Measurements from ENCODE around the gene RPS21. TPM values are rescaled to one million over a fixed set of nuclear protein-coding genes. Genes with fewer than 3 reads are reported as not detected.

RPS21 gene
- total RNA-seq, 6 experiments from 2014 or later: 1,061 to 1,388 (median 1,229) TPM

DNA sequence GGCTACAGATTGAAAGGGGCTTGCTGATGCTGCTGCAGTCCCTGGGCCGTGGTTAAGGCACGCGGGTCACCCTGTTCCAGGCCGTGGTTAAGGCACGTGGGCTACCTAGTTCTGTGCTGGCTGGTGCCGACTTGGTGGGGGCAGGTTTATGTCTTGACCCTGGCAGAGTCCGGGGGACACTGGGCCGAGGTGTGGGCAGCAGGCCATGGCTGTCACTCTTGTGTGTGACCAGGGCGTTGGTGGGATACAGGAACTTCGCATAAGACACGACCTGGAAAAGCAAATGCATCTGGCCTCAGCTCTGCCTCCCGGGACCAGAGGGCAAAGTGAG, 6.4 kb downstream of the RPS21 start:
- Mint-ChIP-seq H3K27me3 (ENCODE audit: insufficient read depth) (peaks cover 2% of the 10 kb centered on the region; the same call in 1 of the 2 replicates), H3K36me3 (ENCODE audit: low read depth) (peaks cover 27% of the 10 kb centered on the region), H3K9me3 (peaks cover 8% of the 10 kb centered on the region; the same call in 1 of the 2 replicates), H3K27ac (no peak overlapping the region), H3K4me1 (ENCODE audit: low read depth) (peaks cover 10% of the 10 kb centered on the region), H3K4me3 (no peak overlapping the region)
- DNase-seq: no peak
- TF ChIP-seq, protein P1, sequence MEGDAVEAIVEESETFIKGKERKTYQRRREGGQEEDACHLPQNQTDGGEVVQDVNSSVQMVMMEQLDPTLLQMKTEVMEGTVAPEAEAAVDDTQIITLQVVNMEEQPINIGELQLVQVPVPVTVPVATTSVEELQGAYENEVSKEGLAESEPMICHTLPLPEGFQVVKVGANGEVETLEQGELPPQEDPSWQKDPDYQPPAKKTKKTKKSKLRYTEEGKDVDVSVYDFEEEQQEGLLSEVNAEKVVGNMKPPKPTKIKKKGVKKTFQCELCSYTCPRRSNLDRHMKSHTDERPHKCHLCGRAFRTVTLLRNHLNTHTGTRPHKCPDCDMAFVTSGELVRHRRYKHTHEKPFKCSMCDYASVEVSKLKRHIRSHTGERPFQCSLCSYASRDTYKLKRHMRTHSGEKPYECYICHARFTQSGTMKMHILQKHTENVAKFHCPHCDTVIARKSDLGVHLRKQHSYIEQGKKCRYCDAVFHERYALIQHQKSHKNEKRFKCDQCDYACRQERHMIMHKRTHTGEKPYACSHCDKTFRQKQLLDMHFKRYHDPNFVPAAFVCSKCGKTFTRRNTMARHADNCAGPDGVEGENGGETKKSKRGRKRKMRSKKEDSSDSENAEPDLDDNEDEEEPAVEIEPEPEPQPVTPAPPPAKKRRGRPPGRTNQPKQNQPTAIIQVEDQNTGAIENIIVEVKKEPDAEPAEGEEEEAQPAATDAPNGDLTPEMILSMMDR (IDR thresholded peaks at IDR 0.05): no peak

GRCh38 chr20:62393830-62394229, 6.9 kb downstream of the RPS21 start:
- Mint-ChIP-seq H3K4me3 (no peak overlapping the region), H3K36me3 (ENCODE audit: low read depth) (peaks cover 21% of the 10 kb centered on the region), H3K27me3 (ENCODE audit: insufficient read depth) (peaks cover 2% of the 10 kb centered on the region; the same call in 1 of the 2 replicates), H3K9me3 (peaks cover 8% of the 10 kb centered on the region; the same call in 1 of the 2 replicates), H3K27ac (no peak overlapping the region), H3K4me1 (ENCODE audit: low read depth) (peaks cover 5% of the 10 kb centered on the region)
- TF ChIP-seq, protein P1 (IDR thresholded peaks at IDR 0.05): no peak
- no peak for DNase-seq

DNA sequence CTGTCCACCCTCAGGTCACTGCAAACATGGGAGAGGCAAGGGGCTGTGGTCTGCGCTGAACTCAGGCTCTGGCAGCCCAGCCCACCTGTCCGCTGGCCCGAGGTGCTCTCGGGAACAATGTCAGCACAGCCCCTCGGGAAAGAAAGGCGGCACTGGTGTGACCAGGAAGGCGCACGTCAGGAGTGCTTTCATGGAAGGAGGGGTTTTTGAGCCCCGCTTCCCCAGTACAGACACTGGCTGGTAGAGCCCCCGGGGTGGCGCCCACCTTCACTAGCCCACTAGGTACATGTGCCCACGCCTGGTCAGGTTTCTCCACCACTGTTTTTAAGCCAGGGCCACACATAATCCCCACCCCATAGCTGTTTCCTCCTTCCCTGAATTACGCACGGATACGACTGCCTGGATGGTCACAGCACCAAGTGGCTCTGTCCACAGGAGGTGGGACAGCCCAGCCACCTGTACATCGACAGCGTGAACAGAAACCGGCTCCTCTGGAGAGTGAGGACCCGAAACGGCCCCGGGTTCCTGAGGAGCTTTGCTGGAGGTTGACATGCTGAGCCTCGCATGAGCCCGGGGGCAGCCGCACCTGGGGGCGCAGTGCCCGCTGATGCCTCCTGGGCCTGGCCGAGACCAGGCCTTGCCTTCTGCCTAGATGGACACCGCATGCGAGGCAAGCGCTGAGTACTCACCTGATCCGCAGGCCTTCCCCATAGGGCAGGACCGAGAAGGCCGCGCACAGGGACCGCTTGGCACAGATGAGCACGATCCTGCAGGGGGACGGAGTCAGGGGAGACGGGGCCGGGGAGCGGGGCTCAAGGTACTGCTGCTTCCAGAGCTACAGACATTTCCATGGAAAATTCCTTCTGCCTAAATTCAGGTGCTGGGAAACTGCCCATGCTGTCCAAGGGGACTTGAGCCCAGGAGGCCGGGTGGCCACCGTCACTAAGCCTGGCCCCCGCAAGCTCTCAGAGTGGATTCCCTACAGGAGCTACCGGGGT, 7.6 kb downstream of the RPS21 start:
- H3K27me3 Mint-ChIP-seq (ENCODE audit: insufficient read depth): peaks cover 2% of the 10 kb centered on the region; the same call in 1 of the 2 replicates
- H3K4me1 Mint-ChIP-seq (ENCODE audit: low read depth): no peaks in the 10 kb centered on the region
- peaks cover 8% of the 10 kb centered on the region; the same call in 1 of the 2 replicates for H3K9me3 Mint-ChIP-seq
- H3K36me3 Mint-ChIP-seq (ENCODE audit: low read depth): peaks cover 16% of the 10 kb centered on the region; the same call in 1 of the 2 replicates
- no peak overlapping the region for H3K4me3 Mint-ChIP-seq
- DNase-seq: no peak
- H3K27ac Mint-ChIP-seq: no peak overlapping the region
- TF ChIP-seq, protein P1 (IDR thresholded peaks at IDR 0.05): no peak

DNA sequence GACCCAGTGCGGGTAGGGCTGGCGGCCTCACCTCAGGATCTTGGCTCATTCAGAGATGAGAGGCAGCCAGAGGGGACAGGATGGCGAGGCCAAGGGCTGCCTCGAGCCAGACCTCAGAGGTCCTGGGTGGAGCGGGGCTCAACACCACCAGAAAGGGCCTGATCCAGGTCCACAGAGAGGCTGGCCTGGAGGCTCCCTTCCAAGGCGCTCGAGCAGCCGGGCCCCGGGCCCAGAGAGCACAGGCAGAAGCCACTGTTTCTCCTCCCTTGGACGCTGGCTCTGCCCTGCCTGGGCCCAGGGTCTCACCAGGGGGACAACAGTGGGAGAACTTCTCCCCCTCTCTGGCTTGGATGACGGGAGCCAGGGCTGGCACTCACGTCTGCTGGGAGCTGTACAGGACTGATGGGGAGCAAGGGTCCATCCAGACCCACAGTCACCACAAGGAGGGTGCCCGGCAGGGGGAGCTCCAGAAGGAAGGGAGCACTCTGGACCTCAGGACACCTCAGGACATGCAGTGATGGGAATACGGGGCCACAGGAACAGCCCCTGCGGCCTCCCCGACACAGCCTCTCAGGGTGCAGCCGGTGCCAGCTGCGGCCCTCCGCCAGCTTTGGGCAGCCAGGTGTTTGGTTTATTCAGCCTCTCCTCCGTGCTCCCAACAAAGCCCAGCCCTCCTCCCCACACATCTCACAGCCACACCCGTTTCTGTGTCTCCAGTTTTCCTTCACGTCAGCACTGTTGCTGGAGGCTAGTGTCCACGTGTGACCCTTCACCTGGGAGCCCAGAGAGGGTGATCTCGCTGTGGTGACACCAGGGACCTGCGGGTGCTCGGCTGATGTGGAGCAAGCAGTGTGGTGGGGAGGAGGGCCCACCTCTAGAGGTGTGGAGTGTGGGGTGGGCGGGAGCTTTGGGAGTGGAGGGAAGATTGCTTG, 8.7 kb downstream of the RPS21 start:
- TF ChIP-seq, protein P1 (IDR thresholded peaks at IDR 0.05): no peak
- DNase-seq: no peak
- Mint-ChIP-seq H3K36me3 (ENCODE audit: low read depth) (peaks cover 10% of the 10 kb centered on the region; the same call in 1 of the 2 replicates), H3K4me3 (no peak overlapping the region), H3K4me1 (ENCODE audit: low read depth) (no peaks in the 10 kb centered on the region), H3K27ac (no peak overlapping the region), H3K27me3 (ENCODE audit: insufficient read depth) (no peaks in the 10 kb centered on the region; the same call in 1 of the 2 replicates), H3K9me3 (peaks cover 8% of the 10 kb centered on the region; the same call in 1 of the 2 replicates)
